Panc1 (cell line): ENCODE results near the gene HSPB2. TPM values are rescaled to one million over a fixed set of nuclear protein-coding genes. Genes with fewer than 3 reads are reported as not detected.

ENCODE experiments used
- ATAC-seq: fragments of 200-7000 bp; cut with Tn5 transposase; 2 replicates; pipeline ENCODE4 v1.9.1; 2020; ENCODE audit warnings: mild to moderate bottlenecking, moderate library complexity
- BruUV-seq: library from RNA; stranded (reverse); fragments of 400-500 nt; replicated peaks from 2 replicates; lab custom pipeline; 2021; lab: Mats Ljungman, UMichigan
- CTCF ChIA-PET: fragments of 300-600 bp; sonication (Branson Sonifier 250); formaldehyde crosslinking; loops from one replicate; lab custom pipeline; 2022; ENCODE audit warnings: antibody characterized with exemption; lab: Charles Lee
- POLR2A ChIA-PET: fragments of 300-600 bp; sonication (Branson Sonifier 250); formaldehyde crosslinking; loops from one replicate; lab custom pipeline; 2022; ENCODE audit warnings: antibody characterized with exemption; lab: Charles Lee
- DNase-seq: peaks from one replicate; pipeline ENCODE4 v3.0.0-alpha.2; 2010; ENCODE audit warnings: low read depth, low spot score
- H3K27ac ChIP-seq: 2 replicates; pipeline ENCODE4 v1.5.1; 2011; ENCODE audit warnings: mild to moderate bottlenecking, low read length, inconsistent platforms
- H3K27me3 ChIP-seq: fragments of 200-500 bp; sonication (Bioruptor generic); 2 replicates; pipeline ENCODE4 v1.6.0; 2014; ENCODE audit warnings: low read length, inconsistent platforms; ENCODE audit not compliant: control insufficient read depth, insufficient read depth
- H3K36me3 ChIP-seq: fragments of 200-500 bp; sonication (Bioruptor generic); 2 replicates; pipeline ENCODE4 v1.5.1; 2014; ENCODE audit warnings: inconsistent platforms, mild to moderate bottlenecking, low read length, moderate library complexity; ENCODE audit not compliant: control insufficient read depth, insufficient read depth
- H3K4me1 ChIP-seq: 2 replicates; pipeline ENCODE4 v1.5.1; 2011; ENCODE audit warnings: inconsistent platforms, mild to moderate bottlenecking, low read length, moderate library complexity; ENCODE audit not compliant: control insufficient read depth, insufficient read depth
- H3K4me3 ChIP-seq, 2 experiments: 2 replicates each; pipeline ENCODE4 v1.5.1; 2011 to 2012; ENCODE audit warnings: low read depth in 2 of 2, low read length in 2 of 2, mild to moderate bottlenecking in 2 of 2, inconsistent platforms in 1 of 2, moderate library complexity in 1 of 2
- H3K9me3 ChIP-seq: fragments of 200-500 bp; sonication (Bioruptor generic); 2 replicates; pipeline ENCODE4 v1.5.1; 2014; ENCODE audit warnings: low read depth, mild to moderate bottlenecking, inconsistent platforms, low read length, moderate library complexity; ENCODE audit not compliant: control insufficient read depth, insufficient read depth
- POLR2AphosphoS5 ChIP-seq: IDR thresholded peaks from 2 replicates; pipeline ENCODE4 v1.6.1; 2012; ENCODE audit warnings: mild to moderate bottlenecking, low read depth, low read length, moderate library complexity
- SIN3A ChIP-seq: IDR thresholded peaks from 2 replicates; pipeline ENCODE4 v1.6.1; 2012; ENCODE audit warnings: low read depth, mild to moderate bottlenecking, low read length, moderate library complexity, borderline replicate concordance; ENCODE audit not compliant: insufficient read depth
- TCF7L2 ChIP-seq: IDR thresholded peaks from 2 replicates; pipeline ENCODE4 v1.6.1; 2011; ENCODE audit warnings: mild to moderate bottlenecking, low read depth, low read length, inconsistent platforms
- in situ Hi-C: cut with HindIII; loops from 2 replicates; pipeline ENCODE4 v1.10.0; 2016; ENCODE audit warnings: low sequenced_read_pairs, low pct_unique_long_range_greater_than_20kb
- intact Hi-C: fragments of 100-400 bp; cut with micrococcal nuclease; formaldehyde crosslinking; loops from one replicate; pipeline ENCODE4 v1.10.0; 2022; ENCODE audit not compliant: unreplicated experiment
- total RNA-seq: library from RNA; stranded (reverse); gene quantifications from one replicate; pipeline ENCODE4 v1.2.1, GENCODE V29; 2021; ENCODE audit not compliant: unreplicated experiment
- TF ChIP-seq, protein P1 (sequence below), 2 experiments: IDR thresholded peaks; 2 replicates each; pipeline ENCODE4 v1.6.1; 2011 to 2012; ENCODE audit warnings: low read depth in 2 of 2, control low read depth in 1 of 2, low read length in 1 of 2, mild to moderate bottlenecking in 1 of 2, moderate library complexity in 1 of 2; ENCODE audit not compliant: insufficient read depth in 1 of 2
- TF ChIP-seq, protein P2 (sequence below): fragments of 450-650 bp; IDR thresholded peaks from 2 replicates; pipeline ENCODE4 v1.5.1; 2017; ENCODE audit warnings: mild to moderate bottlenecking

Gene HSPB2
- total RNA-seq, 1 experiment from 2014 or later: not detected

DNA sequence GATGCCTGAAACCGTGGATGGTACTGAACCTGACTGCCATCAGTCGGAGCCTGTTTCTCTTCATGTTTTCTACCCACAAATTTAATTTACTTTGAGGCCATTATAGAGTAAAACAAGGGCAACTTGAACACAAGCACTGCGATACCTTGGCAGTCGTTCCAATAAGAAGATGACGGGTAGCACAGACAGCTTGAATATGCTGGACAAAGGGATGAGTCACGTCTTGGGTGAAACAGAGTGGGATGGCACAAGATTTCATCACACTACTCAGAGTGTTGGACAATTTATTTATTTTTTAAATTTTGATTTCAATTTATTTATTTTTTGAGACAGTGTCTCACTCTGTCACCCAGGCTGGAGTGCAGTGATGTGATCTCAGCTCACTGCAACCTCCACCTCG, 30.3 kb downstream of the HSPB2 start:
- H3K27me3 ChIP-seq: no peaks in the 10 kb centered on the region
- in situ Hi-C loops (no loop called here), intact Hi-C loops (no loop called here)
- no peak overlapping the region for H3K4me3 ChIP-seq
- ATAC-seq (no peak), DNase-seq (no peak)
- H3K9me3 ChIP-seq: no peaks in the 10 kb centered on the region
- no TSS peak for BruUV-seq
- ChIA-PET CTCF (interaction anchor here (0.5 to 0.6 kb wide), 2 partner anchors 17 to 35 kb away, joined by 3 to 5 read pairs; no protein-coding TSS in a partner anchor), POLR2A (interaction anchor here (0.7 kb wide), 2 partner anchors 35 to 1654 kb away, joined by 4 to 19 read pairs; no protein-coding TSS in a partner anchor)
- no peak overlapping the region for H3K27ac ChIP-seq
- no peaks in the 10 kb centered on the region for H3K36me3 ChIP-seq
- H3K4me1 ChIP-seq: peaks cover 14% of the 10 kb centered on the region
- TF ChIP-seq TCF7L2: no peak
- TF ChIP-seq SIN3A: no peak
- TF ChIP-seq, protein P1, sequence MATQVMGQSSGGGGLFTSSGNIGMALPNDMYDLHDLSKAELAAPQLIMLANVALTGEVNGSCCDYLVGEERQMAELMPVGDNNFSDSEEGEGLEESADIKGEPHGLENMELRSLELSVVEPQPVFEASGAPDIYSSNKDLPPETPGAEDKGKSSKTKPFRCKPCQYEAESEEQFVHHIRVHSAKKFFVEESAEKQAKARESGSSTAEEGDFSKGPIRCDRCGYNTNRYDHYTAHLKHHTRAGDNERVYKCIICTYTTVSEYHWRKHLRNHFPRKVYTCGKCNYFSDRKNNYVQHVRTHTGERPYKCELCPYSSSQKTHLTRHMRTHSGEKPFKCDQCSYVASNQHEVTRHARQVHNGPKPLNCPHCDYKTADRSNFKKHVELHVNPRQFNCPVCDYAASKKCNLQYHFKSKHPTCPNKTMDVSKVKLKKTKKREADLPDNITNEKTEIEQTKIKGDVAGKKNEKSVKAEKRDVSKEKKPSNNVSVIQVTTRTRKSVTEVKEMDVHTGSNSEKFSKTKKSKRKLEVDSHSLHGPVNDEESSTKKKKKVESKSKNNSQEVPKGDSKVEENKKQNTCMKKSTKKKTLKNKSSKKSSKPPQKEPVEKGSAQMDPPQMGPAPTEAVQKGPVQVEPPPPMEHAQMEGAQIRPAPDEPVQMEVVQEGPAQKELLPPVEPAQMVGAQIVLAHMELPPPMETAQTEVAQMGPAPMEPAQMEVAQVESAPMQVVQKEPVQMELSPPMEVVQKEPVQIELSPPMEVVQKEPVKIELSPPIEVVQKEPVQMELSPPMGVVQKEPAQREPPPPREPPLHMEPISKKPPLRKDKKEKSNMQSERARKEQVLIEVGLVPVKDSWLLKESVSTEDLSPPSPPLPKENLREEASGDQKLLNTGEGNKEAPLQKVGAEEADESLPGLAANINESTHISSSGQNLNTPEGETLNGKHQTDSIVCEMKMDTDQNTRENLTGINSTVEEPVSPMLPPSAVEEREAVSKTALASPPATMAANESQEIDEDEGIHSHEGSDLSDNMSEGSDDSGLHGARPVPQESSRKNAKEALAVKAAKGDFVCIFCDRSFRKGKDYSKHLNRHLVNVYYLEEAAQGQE (IDR thresholded peaks at IDR 0.05; ENCODE audit: insufficient read depth in 1 of 2, low read depth in 2 of 2, low read length in 1 of 2): no peak
- TF ChIP-seq POLR2AphosphoS5: no peak
- TF ChIP-seq, protein P2, sequence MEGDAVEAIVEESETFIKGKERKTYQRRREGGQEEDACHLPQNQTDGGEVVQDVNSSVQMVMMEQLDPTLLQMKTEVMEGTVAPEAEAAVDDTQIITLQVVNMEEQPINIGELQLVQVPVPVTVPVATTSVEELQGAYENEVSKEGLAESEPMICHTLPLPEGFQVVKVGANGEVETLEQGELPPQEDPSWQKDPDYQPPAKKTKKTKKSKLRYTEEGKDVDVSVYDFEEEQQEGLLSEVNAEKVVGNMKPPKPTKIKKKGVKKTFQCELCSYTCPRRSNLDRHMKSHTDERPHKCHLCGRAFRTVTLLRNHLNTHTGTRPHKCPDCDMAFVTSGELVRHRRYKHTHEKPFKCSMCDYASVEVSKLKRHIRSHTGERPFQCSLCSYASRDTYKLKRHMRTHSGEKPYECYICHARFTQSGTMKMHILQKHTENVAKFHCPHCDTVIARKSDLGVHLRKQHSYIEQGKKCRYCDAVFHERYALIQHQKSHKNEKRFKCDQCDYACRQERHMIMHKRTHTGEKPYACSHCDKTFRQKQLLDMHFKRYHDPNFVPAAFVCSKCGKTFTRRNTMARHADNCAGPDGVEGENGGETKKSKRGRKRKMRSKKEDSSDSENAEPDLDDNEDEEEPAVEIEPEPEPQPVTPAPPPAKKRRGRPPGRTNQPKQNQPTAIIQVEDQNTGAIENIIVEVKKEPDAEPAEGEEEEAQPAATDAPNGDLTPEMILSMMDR: no peak

DNA sequence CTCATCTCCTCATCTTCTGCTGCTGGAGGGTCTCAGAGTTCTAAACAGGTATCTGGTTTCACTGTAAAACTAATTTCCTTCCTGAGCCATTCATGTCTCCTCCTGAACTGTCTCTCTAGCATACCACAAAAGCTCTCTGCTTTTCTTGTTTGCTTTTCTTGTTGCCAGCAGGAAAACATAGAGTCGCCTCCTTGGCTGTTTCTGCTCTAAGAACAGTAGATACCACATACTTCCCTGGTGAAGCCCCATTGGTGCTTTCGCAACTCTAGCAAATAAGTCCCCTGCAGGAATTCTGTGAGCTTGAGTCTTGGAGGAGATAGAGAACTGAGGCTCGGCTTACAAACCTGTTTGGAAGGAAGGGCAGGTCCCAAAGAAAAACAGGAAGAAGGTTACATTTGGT, 31.6 kb downstream of the HSPB2 start:
- H3K9me3 ChIP-seq: no peaks in the 10 kb centered on the region
- H3K36me3 ChIP-seq: no peaks in the 10 kb centered on the region
- no peak for ATAC-seq
- no TSS peak for BruUV-seq
- H3K27ac ChIP-seq: no peak overlapping the region
- in situ Hi-C loops: no loop called here
- no peak overlapping the region for H3K4me3 ChIP-seq
- no peaks in the 10 kb centered on the region for H3K27me3 ChIP-seq
- intact Hi-C loops: no loop called here
- TF ChIP-seq, protein P2: no peak
- TF ChIP-seq, protein P1 (IDR thresholded peaks at IDR 0.05; ENCODE audit: insufficient read depth in 1 of 2, low read depth in 2 of 2, low read length in 1 of 2): no peak
- TF ChIP-seq SIN3A: no peak
- no peak for TF ChIP-seq POLR2AphosphoS5
- TF ChIP-seq TCF7L2: no peak
- ChIA-PET POLR2A (no interaction called here), CTCF (interaction anchor here (0.6 kb wide), 1 partner anchor 55 kb away, joined by 3 read pairs; no protein-coding TSS in a partner anchor)
- DNase-seq: no peak
- peaks cover under 1% of the 10 kb centered on the region; the same call in 1 of the 2 replicates for H3K4me1 ChIP-seq
